Transverse colon (tissue), 4 donors: ENCODE measurements around the gene BRD2. TPM values are rescaled to one million over a fixed set of nuclear protein-coding genes. Genes with fewer than 3 reads are reported as not detected.

Source experiments
- DNase-seq: peaks from one replicate; pipeline ENCODE4 v3.0.0-alpha.2; 2019
- H3K27ac ChIP-seq, 4 donors: fragments of 200-600 bp; sonication (generic); 2 replicates each; pipeline ENCODE4 v1.5.1; 2016 to 2018; ENCODE audit warnings: inconsistent platforms in 4 of 4
- H3K27me3 ChIP-seq: fragments of 200-600 bp; sonication (generic); 2 replicates; pipeline ENCODE4 v1.5.1; 2017; ENCODE audit warnings: inconsistent platforms
- H3K36me3 ChIP-seq, 4 donors: fragments of 200-600 bp; sonication (generic); 2 replicates each; pipeline ENCODE4 v1.5.1; 2017 to 2019; ENCODE audit warnings: inconsistent platforms in 4 of 4
- H3K4me1 ChIP-seq, 4 donors: fragments of 200-600 bp; sonication (generic); 2 replicates each; pipeline ENCODE4 v1.5.1; 2017 to 2020; ENCODE audit warnings: inconsistent platforms in 4 of 4
- H3K4me3 ChIP-seq, 4 donors: fragments of 200-600 bp; sonication (generic); 1 replicate in 1 of 4; 2 replicates in 3 of 4; pipeline versions ENCODE4 v1.5.1 to v1.6.1; 2017 to 2019; ENCODE audit warnings: inconsistent platforms in 4 of 4
- H3K9me3 ChIP-seq, 2 donors: fragments of 200-600 bp; sonication (generic); 2 replicates each; pipeline ENCODE4 v1.5.1; 2017 to 2019; ENCODE audit warnings: inconsistent platforms in 2 of 2
- EP300 ChIP-seq: sonication (generic); formaldehyde crosslinking; IDR thresholded peaks from one replicate; pipeline ENCODE4 v1.6.1; 2017; ENCODE audit warnings: antibody characterized with exemption, low read depth
- POLR2A ChIP-seq: fragments of 450-650 bp; IDR thresholded peaks from one replicate; pipeline ENCODE4 v1.6.1; 2016; ENCODE audit warnings: antibody characterized with exemption, mild to moderate bottlenecking, moderate library complexity
- POLR2AphosphoS5 ChIP-seq, 3 donors: sonication (generic); formaldehyde crosslinking; IDR thresholded peaks; one replicate each; pipeline ENCODE4 v1.6.1; 2016; ENCODE audit warnings: antibody characterized with exemption in 3 of 3
- WGBS, 2 donors: methylation state at CpG; one replicate each; pipeline ENCODE4 v1.1.5; 2018; ENCODE audit warnings: low coverage in 1 of 2; 5-methylcytosine and 5-hydroxymethylcytosine counted together
- in situ Hi-C, 4 donors: fragments of 200-750 bp; cut with MboI; loops; one replicate each; pipeline versions ENCODE4 v1.15.0 to v1.15.1; 2017; ENCODE audit warnings: low sequenced_read_pairs in 3 of 4, low pct_ligation_motif_present in 1 of 4, low pct_unique_long_range_greater_than_20kb in 1 of 4
- intact Hi-C: fragments of 100-400 bp; cut with DNase I; formaldehyde crosslinking; loops from one replicate; pipeline ENCODE4 v1.15.1; 2023; ENCODE audit warnings: low total_unique reads
- total RNA-seq, 4 donors: library from RNA; depleted of rRNA; stranded (reverse); fragments of >200 nt; gene quantifications; one replicate each; pipeline ENCODE4 v1.1.0, GENCODE V29; 2016
- TF ChIP-seq, protein P1 (sequence below), 5 experiments: fragments of 200-600 bp in 3 of 5; fragments of 450-650 bp in 2 of 5; sonication (generic) in 3 of 5; IDR thresholded peaks; 1 replicate in 2 of 5; 2 replicates in 3 of 5; pipeline ENCODE4 v1.5.1; 2016 to 2017; ENCODE audit warnings: antibody characterized with exemption in 5 of 5, inconsistent platforms in 3 of 5, mild to moderate bottlenecking in 2 of 5, moderate library complexity in 1 of 5

Gene BRD2
- total RNA-seq, 4 donors from 2014 or later: 116 to 612 (median 238) TPM

DNA sequence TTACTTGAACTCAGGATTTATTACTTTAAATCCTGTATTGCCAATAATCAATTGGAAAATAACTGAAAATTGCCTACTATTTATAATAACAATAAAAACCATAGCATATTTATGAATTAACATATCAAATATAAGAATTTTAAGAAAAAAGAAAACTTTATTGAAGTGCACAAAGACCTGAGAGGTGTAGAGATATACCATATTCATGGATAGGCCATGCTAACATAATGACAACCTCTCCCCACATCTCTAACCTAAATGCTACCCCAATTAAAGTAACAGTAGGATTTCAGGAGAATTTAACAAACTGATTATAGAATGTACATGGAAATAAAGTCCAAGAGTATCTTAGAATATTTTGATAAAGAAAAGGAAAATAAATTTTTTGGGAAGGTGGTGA, 22.4 kb upstream of the BRD2 start:
- Histone ChIP-seq H3K9me3 (no peaks in the 10 kb centered on the region), H3K4me1 (peaks cover 0 to 32% (median 7%) of the 10 kb centered on the region in 4 donors), H3K27ac (peak overlapping the region; percentile 64 to 73 (median 68)), H3K27me3 (no peaks in the 10 kb centered on the region), H3K36me3 (no peaks in the 10 kb centered on the region), H3K4me3 (no peak overlapping the region)
- DNase-seq: no peak
- intact Hi-C loops (no loop called here), in situ Hi-C loops (no loop called here)
- no peak for TF ChIP-seq POLR2A
- TF ChIP-seq POLR2AphosphoS5 (IDR thresholded peaks at IDR 0.05): no peak
- no peak for TF ChIP-seq EP300
- TF ChIP-seq, protein P1, sequence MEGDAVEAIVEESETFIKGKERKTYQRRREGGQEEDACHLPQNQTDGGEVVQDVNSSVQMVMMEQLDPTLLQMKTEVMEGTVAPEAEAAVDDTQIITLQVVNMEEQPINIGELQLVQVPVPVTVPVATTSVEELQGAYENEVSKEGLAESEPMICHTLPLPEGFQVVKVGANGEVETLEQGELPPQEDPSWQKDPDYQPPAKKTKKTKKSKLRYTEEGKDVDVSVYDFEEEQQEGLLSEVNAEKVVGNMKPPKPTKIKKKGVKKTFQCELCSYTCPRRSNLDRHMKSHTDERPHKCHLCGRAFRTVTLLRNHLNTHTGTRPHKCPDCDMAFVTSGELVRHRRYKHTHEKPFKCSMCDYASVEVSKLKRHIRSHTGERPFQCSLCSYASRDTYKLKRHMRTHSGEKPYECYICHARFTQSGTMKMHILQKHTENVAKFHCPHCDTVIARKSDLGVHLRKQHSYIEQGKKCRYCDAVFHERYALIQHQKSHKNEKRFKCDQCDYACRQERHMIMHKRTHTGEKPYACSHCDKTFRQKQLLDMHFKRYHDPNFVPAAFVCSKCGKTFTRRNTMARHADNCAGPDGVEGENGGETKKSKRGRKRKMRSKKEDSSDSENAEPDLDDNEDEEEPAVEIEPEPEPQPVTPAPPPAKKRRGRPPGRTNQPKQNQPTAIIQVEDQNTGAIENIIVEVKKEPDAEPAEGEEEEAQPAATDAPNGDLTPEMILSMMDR (IDR thresholded peaks at IDR 0.05): no peak

DNA sequence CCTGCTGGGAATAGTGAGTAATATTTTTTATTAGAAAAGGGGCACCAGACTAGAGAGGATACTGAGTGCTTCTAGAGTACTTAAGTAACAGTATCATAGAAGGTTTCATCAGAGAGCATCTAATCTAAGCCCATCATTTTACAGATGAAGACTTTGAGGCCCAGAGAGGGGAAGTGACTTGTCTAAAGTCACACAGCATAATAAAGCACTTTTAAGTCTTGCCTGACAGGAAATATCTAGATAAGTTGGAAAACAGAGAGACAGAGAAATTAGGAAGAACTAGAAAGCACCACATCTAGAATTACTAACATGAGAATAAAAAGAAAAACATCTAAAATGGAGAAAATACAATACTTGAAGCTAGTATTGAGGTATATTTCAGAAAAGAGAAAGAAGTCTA, 21.5 kb upstream of the BRD2 start:
- peaks cover 0 to 29% (median 7%) of the 10 kb centered on the region in 4 donors for H3K4me1 ChIP-seq
- H3K27me3 ChIP-seq: no peaks in the 10 kb centered on the region
- TF ChIP-seq, protein P1 (IDR thresholded peaks at IDR 0.05): no peak
- TF ChIP-seq EP300: no peak
- no peaks in the 10 kb centered on the region for H3K9me3 ChIP-seq
- intact Hi-C loops: no loop called here
- no peak overlapping the region for H3K27ac ChIP-seq
- in situ Hi-C loops: no loop called here
- no peaks in the 10 kb centered on the region for H3K36me3 ChIP-seq
- DNase-seq: no peak
- H3K4me3 ChIP-seq: no peak overlapping the region

DNA sequence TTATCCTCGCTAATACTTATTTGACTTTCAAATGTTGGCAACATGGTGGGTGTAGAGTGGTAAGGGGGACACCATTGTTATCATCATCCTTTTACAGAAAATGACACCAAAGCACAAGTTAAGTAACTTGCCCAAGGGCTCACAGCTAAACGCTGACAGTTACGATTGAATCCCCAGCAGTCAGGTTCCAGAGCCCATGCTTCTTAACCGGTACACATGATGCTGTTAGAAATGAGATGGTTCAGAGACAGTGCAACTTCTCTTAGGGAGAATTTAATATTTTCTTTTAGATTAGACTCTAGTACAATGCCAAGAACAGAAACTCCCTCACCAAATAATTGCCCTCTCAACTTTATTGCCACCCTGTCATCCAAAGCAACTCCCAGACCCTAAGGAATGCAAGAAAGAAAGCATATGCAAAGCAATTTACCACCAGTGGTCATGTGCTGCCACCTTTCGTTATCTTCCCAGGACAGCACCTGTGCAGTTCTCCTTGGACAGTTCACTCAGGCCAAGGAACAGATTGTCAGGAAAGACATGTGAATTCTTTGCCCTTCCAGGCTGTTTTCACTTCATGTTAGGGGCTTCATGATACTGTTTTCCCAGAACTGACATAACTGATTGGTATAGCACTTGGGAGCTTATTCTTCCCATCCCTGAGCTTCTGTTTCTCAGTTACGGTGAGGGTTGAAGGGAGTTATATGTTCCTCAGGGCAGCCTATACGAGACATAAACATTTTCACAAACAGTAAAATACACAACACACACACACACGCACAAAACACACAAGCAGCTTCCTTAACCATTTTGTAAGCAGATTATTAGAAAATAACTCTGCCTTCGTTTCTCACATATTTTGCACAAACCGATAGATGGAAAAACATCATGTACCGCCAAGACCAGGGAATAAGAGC, 20.6 kb upstream of the BRD2 start:
- Histone ChIP-seq H3K27ac (no peak overlapping the region), H3K27me3 (no peaks in the 10 kb centered on the region), H3K4me3 (no peak overlapping the region), H3K36me3 (no peaks in the 10 kb centered on the region), H3K9me3 (no peaks in the 10 kb centered on the region), H3K4me1 (peaks cover 2 to 30% (median 7%) of the 10 kb centered on the region in 4 donors)
- TF ChIP-seq, protein P1 (IDR thresholded peaks at IDR 0.05): peak; percentile 46 to 73 (median 56)
- no peak for TF ChIP-seq POLR2AphosphoS5 (IDR thresholded peaks at IDR 0.05)
- DNase-seq: peak; percentile 69
- WGBS, 2 donors: 51 to 66% methylated on average over 5 to 11 of the region's 11 CpGs
- intact Hi-C loops: no loop called here
- in situ Hi-C loops: no loop called here

DNA sequence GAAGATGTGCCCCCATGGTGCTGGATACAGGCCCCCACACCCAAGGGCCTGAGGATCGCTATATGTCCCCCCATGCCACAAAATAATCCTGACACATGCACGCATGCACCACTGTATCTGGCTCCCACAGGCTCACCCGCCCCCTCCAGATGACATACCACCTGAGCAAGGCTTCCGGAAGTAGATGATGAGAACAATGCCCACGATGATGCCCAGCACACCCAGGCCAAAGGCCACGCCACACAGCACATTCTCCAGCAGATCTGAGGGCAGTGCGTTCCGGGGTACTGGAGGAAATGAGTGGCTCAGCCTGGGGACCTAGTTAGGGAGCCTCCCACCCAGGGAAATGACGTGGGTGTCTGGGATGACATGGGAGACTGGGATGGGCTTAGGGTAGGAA, 19.3 kb upstream of the BRD2 start:
- no peaks in the 10 kb centered on the region for H3K27me3 ChIP-seq
- H3K4me3 ChIP-seq: no peak overlapping the region
- H3K4me1 ChIP-seq: peaks cover 4 to 31% (median 10%) of the 10 kb centered on the region in 4 donors
- DNase-seq: no peak
- no peaks in the 10 kb centered on the region for H3K9me3 ChIP-seq
- TF ChIP-seq, protein P1 (IDR thresholded peaks at IDR 0.05): no peak
- no peak for TF ChIP-seq POLR2AphosphoS5 (IDR thresholded peaks at IDR 0.05)
- no peak for TF ChIP-seq EP300
- no peak for TF ChIP-seq POLR2A
- H3K27ac ChIP-seq: no peak overlapping the region
- no peaks in the 10 kb centered on the region for H3K36me3 ChIP-seq
- 86% methylated on average over 9 of the region's 9 CpGs; no CpG with 5 or more reads in 1 of the 2 donors for WGBS, 2 donors
- in situ Hi-C loops (no loop called here), intact Hi-C loops (no loop called here)
